ENCODE data around the gene FOXRED1.
A peak's percentile ranks its signal among the peaks of the same experiment; 100 is the strongest.

FOXRED1 gene

DNA sequence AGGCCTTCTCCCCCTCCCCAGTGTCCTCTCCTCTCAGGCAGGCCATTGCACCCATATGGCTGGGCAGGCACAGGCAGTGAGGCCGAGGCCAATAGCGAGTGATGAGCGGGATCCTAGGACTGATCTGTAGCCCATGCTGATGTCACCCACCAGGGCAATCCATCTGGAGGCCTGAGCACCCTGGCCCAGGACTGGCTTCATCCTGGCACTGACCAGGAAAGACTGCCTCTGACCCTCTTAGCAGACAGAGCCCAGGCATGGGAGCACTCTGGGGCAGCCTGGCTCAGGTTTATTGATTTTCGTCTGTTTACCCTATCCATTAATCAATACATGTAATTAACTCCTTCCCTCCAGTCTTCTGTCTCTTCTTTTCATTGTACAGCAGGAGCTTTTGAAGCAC lies 8.8 kb downstream of the FOXRED1 start:
- Histone ChIP-seq H3K4me3 (replicated peaks; ENCODE audit: insufficient read depth, low read length) (no peak overlapping the region), H3K27me3 (ENCODE audit: insufficient read depth, poor library complexity, severe bottlenecking) (no peaks in the 10 kb centered on the region), H3K27ac (replicated peaks) (no peak overlapping the region)
- no peak for DNase-seq (ENCODE audit: low read depth in 1 of 2, low spot score in 1 of 2)
- TF ChIP-seq, protein P1, sequence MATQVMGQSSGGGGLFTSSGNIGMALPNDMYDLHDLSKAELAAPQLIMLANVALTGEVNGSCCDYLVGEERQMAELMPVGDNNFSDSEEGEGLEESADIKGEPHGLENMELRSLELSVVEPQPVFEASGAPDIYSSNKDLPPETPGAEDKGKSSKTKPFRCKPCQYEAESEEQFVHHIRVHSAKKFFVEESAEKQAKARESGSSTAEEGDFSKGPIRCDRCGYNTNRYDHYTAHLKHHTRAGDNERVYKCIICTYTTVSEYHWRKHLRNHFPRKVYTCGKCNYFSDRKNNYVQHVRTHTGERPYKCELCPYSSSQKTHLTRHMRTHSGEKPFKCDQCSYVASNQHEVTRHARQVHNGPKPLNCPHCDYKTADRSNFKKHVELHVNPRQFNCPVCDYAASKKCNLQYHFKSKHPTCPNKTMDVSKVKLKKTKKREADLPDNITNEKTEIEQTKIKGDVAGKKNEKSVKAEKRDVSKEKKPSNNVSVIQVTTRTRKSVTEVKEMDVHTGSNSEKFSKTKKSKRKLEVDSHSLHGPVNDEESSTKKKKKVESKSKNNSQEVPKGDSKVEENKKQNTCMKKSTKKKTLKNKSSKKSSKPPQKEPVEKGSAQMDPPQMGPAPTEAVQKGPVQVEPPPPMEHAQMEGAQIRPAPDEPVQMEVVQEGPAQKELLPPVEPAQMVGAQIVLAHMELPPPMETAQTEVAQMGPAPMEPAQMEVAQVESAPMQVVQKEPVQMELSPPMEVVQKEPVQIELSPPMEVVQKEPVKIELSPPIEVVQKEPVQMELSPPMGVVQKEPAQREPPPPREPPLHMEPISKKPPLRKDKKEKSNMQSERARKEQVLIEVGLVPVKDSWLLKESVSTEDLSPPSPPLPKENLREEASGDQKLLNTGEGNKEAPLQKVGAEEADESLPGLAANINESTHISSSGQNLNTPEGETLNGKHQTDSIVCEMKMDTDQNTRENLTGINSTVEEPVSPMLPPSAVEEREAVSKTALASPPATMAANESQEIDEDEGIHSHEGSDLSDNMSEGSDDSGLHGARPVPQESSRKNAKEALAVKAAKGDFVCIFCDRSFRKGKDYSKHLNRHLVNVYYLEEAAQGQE (IDR thresholded peaks at IDR 0.05; ENCODE audit: insufficient replicate concordance, low read depth) = no peak
- TF ChIP-seq, protein P2, sequence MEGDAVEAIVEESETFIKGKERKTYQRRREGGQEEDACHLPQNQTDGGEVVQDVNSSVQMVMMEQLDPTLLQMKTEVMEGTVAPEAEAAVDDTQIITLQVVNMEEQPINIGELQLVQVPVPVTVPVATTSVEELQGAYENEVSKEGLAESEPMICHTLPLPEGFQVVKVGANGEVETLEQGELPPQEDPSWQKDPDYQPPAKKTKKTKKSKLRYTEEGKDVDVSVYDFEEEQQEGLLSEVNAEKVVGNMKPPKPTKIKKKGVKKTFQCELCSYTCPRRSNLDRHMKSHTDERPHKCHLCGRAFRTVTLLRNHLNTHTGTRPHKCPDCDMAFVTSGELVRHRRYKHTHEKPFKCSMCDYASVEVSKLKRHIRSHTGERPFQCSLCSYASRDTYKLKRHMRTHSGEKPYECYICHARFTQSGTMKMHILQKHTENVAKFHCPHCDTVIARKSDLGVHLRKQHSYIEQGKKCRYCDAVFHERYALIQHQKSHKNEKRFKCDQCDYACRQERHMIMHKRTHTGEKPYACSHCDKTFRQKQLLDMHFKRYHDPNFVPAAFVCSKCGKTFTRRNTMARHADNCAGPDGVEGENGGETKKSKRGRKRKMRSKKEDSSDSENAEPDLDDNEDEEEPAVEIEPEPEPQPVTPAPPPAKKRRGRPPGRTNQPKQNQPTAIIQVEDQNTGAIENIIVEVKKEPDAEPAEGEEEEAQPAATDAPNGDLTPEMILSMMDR (IDR thresholded peaks at IDR 0.05; ENCODE audit: insufficient read depth, low read length) = no peak
- TF ChIP-seq POLR2AphosphoS5 (IDR thresholded peaks at IDR 0.05; ENCODE audit: low read depth) (no peak), SPI1 (IDR thresholded peaks at IDR 0.05; ENCODE audit: borderline replicate concordance, low read depth) (no peak), GABPA (IDR thresholded peaks at IDR 0.05; ENCODE audit: low read depth) (no peak)

DNA sequence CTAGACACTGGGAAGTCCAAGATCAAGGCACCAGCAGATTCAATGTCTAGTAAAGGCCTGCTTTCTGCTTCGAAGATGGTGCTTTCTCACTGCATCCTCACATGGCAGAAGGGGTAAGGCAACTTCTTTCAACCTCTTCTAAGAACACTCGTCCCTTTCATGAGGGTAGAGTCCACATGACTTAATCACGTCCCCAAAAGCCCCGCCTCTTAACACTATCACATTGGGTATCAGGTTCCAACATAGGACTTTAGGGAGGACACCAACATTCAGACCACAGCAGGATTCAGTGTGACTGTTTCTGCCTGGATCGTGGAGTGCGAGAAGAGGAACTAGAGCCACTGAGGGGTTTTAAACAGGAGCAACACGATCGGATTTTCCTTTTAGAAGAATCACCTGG lies 10.2 kb downstream of the FOXRED1 start:
- Histone ChIP-seq H3K4me3 (replicated peaks; ENCODE audit: insufficient read depth, low read length) (no peak overlapping the region), H3K27me3 (ENCODE audit: insufficient read depth, poor library complexity, severe bottlenecking) (no peaks in the 10 kb centered on the region), H3K27ac (replicated peaks) (no peak overlapping the region)
- no peak for TF ChIP-seq POLR2AphosphoS5 (IDR thresholded peaks at IDR 0.05; ENCODE audit: low read depth)
- DNase-seq (ENCODE audit: low read depth in 1 of 2, low spot score in 1 of 2) = no peak

DNA sequence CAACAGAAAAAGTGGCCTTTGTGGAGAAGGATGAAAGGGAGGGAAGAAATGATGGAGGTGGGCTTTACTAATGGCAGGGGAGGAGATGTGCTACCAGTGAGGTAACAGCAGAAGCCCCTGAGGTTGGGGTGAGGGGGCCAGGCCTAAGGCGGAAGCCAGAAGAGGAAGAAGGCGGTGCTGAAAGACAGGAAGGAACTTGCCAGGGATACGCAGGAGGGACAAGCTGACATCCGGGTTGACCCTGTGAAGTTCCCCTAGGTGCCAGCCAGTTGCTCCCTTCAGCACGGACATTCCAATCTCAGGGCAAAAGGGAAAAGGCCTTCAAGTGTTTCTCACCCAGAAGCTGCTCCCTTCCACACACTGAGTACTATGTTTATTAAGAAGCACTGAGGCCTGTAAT lies 11.6 kb downstream of the FOXRED1 start:
- TF ChIP-seq SPI1 (IDR thresholded peaks at IDR 0.05; ENCODE audit: borderline replicate concordance, low read depth) = peak; percentile 62; the same call in 1 of the 2 replicates
- TF ChIP-seq, protein P2 (IDR thresholded peaks at IDR 0.05; ENCODE audit: insufficient read depth, low read length) = no peak
- peak; percentile 61 for TF ChIP-seq GABPA (IDR thresholded peaks at IDR 0.05; ENCODE audit: low read depth)
- H3K27me3 ChIP-seq (ENCODE audit: insufficient read depth, poor library complexity, severe bottlenecking) = no peaks in the 10 kb centered on the region
- H3K4me3 ChIP-seq (replicated peaks; ENCODE audit: insufficient read depth, low read length) = no peak overlapping the region
- DNase-seq (ENCODE audit: low read depth in 1 of 2, low spot score in 1 of 2) = peak; percentile 65 to 80
- H3K27ac ChIP-seq (replicated peaks) = peak overlapping the region; percentile 61

DNA sequence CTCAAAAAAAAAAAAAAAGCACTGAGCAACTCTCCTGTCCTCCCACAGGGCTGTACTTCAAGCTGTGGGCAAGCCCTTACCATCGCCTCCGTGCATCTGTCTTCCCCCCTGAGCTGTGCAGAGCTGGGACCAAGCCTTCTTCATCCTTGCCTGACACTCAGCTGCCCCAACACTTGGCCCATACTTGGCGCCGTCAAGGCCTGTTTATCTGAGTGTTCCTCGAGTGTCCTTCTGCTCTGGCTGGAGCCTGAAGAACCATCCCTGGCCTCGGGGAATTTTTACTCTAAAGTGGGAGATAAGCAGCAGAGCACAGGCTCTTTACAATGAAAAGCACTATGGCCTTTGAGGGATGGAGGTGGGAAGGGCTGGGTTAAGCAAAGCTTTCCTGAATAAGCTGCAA lies 12.3 kb downstream of the FOXRED1 start:
- H3K4me3 ChIP-seq (replicated peaks; ENCODE audit: insufficient read depth, low read length) = no peak overlapping the region
- H3K27ac ChIP-seq (replicated peaks) = peak overlapping the region; percentile 61
- no peaks in the 10 kb centered on the region for H3K27me3 ChIP-seq (ENCODE audit: insufficient read depth, poor library complexity, severe bottlenecking)
- TF ChIP-seq, protein P2 (IDR thresholded peaks at IDR 0.05; ENCODE audit: insufficient read depth, low read length) = no peak
- TF ChIP-seq SPI1 (IDR thresholded peaks at IDR 0.05; ENCODE audit: borderline replicate concordance, low read depth) (no peak), POLR2AphosphoS5 (IDR thresholded peaks at IDR 0.05; ENCODE audit: low read depth) (no peak), GABPA (IDR thresholded peaks at IDR 0.05; ENCODE audit: low read depth) (no peak)
- TF ChIP-seq, protein P1 (IDR thresholded peaks at IDR 0.05; ENCODE audit: insufficient replicate concordance, low read depth) = no peak
- no peak for DNase-seq (ENCODE audit: low read depth in 1 of 2, low spot score in 1 of 2)
